ENCODE measurements around the gene MOGAT2. TPM values are rescaled to one million over a fixed set of nuclear protein-coding genes. Genes with fewer than 3 reads are reported as not detected.

MOGAT2 gene
- total RNA-seq, 1 donor from 2014 or later = not detected

DNA sequence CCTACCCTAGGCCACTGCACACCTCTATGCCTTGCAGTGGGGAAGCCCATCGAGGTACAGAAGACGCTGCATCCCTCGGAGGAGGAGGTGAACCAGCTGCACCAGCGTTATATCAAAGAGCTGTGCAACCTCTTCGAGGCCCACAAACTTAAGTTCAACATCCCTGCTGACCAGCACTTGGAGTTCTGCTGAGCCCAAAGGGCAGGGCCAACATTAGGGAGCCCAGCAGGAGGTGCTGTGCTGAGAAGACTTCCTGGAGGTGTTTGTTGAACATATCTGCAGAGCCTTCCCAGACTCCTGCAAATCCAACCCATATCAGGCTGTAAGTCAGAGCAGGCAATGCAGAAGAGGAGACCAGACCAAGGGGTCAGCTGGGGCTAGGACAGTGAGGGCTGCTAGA, 13.5 kb downstream of the MOGAT2 start:
- no peak overlapping the region for H3K27ac Mint-ChIP-seq (ENCODE audit: unreplicated experiment)
- TF ChIP-seq, protein P1, sequence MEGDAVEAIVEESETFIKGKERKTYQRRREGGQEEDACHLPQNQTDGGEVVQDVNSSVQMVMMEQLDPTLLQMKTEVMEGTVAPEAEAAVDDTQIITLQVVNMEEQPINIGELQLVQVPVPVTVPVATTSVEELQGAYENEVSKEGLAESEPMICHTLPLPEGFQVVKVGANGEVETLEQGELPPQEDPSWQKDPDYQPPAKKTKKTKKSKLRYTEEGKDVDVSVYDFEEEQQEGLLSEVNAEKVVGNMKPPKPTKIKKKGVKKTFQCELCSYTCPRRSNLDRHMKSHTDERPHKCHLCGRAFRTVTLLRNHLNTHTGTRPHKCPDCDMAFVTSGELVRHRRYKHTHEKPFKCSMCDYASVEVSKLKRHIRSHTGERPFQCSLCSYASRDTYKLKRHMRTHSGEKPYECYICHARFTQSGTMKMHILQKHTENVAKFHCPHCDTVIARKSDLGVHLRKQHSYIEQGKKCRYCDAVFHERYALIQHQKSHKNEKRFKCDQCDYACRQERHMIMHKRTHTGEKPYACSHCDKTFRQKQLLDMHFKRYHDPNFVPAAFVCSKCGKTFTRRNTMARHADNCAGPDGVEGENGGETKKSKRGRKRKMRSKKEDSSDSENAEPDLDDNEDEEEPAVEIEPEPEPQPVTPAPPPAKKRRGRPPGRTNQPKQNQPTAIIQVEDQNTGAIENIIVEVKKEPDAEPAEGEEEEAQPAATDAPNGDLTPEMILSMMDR (IDR thresholded peaks at IDR 0.05) = no peak
- H3K4me1 Mint-ChIP-seq (ENCODE audit: low read depth) = no peaks in the 10 kb centered on the region
- H3K9me3 Mint-ChIP-seq (ENCODE audit: low read depth) = no peaks in the 10 kb centered on the region
- H3K4me3 Mint-ChIP-seq (ENCODE audit: unreplicated experiment) = no peak overlapping the region
- no peaks in the 10 kb centered on the region for H3K36me3 Mint-ChIP-seq (ENCODE audit: low read depth)
- no peak for DNase-seq (ENCODE audit: low spot score)
- H3K27me3 Mint-ChIP-seq (ENCODE audit: low read depth) = peaks cover 4% of the 10 kb centered on the region

DNA sequence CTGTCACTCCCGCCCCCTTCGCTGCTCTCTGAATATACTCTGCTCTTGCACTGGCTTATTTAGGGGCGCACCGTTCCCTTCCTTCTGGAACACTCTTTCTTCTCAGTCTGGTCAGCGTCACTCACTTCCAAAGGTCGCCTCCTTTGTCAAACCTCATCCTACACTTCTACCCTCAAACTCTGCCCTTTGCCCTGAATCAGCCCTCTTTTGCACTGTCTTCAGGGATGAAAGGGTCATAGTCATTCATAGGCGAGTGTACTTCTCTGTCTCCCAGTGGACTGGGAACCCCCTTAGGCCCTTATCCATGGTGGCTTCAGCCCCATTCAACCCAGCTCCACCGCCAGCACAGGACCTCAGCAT, 15.4 kb downstream of the MOGAT2 start:
- Mint-ChIP-seq H3K27me3 (ENCODE audit: low read depth) (peaks cover 9% of the 10 kb centered on the region), H3K4me1 (ENCODE audit: low read depth) (no peaks in the 10 kb centered on the region), H3K36me3 (ENCODE audit: low read depth) (no peaks in the 10 kb centered on the region), H3K9me3 (ENCODE audit: low read depth) (no peaks in the 10 kb centered on the region), H3K27ac (ENCODE audit: unreplicated experiment) (no peak overlapping the region), H3K4me3 (ENCODE audit: unreplicated experiment) (no peak overlapping the region)
- TF ChIP-seq, protein P1 (IDR thresholded peaks at IDR 0.05) = no peak
- no peak for DNase-seq (ENCODE audit: low spot score)

DNA sequence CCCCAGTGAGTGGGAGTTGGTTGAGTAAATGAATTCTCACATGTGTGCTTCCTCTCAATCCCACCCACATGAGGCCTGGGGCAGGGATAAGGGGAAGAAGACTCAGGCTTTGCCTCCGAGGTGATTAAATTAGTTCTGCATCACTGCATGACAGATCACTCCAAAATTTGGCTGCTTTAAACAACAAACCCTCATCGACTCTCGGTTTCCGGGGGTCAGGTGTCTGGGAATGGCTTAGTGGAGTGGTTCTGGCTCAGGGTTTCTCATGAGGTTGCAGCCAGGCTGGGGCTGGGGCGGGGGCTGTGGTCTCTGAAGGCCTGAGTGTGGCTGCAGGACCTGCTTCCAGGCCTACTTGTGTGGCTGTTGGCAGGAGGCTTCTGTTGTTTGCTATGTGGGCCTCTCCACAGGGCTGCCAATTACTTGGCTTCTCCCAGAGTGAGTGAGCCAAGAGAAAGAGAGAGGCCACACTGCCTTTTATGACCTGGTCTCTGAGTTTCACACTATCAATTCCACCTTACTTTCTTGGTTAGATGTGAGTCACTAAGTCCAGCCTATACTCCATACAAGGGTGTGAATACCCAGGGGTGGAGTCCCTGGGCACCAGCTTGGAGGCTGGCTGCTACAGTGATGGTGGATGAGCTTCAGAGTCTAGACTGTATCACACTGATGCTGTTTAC, 15.9 kb downstream of the MOGAT2 start:
- TF ChIP-seq, protein P1 (IDR thresholded peaks at IDR 0.05) = no peak
- DNase-seq (ENCODE audit: low spot score) = no peak
- H3K4me1 Mint-ChIP-seq (ENCODE audit: low read depth) = no peaks in the 10 kb centered on the region
- H3K9me3 Mint-ChIP-seq (ENCODE audit: low read depth) = no peaks in the 10 kb centered on the region
- peaks cover 9% of the 10 kb centered on the region for H3K27me3 Mint-ChIP-seq (ENCODE audit: low read depth)
- no peak overlapping the region for H3K27ac Mint-ChIP-seq (ENCODE audit: unreplicated experiment)
- H3K36me3 Mint-ChIP-seq (ENCODE audit: low read depth) = no peaks in the 10 kb centered on the region
- H3K4me3 Mint-ChIP-seq (ENCODE audit: unreplicated experiment) = no peak overlapping the region

DNA sequence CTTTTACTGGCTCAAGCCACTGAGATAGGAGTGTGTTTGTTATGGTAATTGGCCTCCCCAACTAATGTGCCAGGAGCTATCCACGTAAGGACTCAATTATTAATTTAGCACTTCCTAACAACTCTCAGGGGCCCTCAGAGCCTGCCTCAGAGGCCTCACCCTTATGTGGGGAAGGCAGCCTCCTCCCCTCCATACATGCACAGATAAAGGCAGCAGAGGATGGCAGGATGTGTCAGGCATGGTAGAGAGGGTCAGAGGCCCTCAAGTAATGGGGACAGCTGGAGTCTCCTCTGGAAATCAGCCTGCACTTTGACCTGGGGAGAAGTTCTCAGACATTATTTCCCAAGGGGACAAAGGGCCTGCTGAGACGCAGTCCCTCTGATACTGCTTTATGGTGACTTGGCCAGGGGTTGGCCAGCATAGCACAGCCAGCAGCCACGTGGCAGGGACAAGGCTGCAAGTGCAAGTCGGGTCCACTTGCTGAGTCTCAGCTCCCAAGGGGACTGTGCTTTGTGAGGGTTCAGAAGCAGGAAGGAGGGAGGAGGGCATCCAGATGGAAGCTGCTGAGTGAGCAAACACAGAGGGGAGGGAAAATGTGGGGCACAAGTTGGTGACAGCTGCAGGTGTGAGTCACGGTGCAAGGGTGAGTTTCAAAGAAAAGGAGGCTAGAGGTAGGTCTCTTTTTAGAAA, 17.0 kb downstream of the MOGAT2 start:
- no peaks in the 10 kb centered on the region for H3K9me3 Mint-ChIP-seq (ENCODE audit: low read depth)
- H3K4me1 Mint-ChIP-seq (ENCODE audit: low read depth) = no peaks in the 10 kb centered on the region
- DNase-seq (ENCODE audit: low spot score) = no peak
- H3K4me3 Mint-ChIP-seq (ENCODE audit: unreplicated experiment) = no peak overlapping the region
- no peak overlapping the region for H3K27ac Mint-ChIP-seq (ENCODE audit: unreplicated experiment)
- TF ChIP-seq, protein P1 (IDR thresholded peaks at IDR 0.05) = no peak
- peaks cover 9% of the 10 kb centered on the region for H3K27me3 Mint-ChIP-seq (ENCODE audit: low read depth)
- H3K36me3 Mint-ChIP-seq (ENCODE audit: low read depth) = no peaks in the 10 kb centered on the region

DNA sequence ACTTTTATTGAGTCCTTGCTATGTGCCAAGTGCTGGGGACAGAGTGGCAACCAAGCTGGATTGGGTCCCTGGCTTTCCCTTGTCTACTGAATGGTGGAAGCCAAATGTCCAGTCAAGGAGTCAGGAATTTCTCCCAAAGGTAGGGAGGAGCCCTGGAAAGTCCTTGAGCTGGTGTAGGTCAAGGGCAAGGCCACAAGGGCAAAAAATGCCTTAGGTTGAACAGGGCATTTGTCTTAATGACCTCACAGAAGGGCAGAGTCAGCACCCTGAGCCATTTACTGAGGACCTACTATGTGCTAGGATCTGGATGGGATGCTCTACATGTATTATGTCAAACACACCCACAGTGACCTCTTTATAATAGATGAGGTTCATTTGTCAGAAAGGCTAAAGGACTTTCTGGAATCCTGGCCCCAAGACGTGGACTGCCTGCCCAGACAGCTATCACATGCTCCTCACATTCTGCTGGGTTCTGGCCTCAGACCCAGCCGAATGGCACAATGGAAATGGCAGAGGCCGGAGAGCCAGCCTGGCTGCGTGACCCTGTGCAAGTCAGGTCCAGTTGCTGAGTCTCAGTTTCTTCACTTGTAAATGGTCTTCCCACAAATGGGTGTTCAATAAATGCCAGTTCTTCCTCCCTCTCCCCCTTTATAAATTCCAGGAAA, 17.7 kb downstream of the MOGAT2 start:
- Mint-ChIP-seq H3K4me3 (ENCODE audit: unreplicated experiment) (no peak overlapping the region), H3K36me3 (ENCODE audit: low read depth) (no peaks in the 10 kb centered on the region), H3K9me3 (ENCODE audit: low read depth) (no peaks in the 10 kb centered on the region), H3K27ac (ENCODE audit: unreplicated experiment) (no peak overlapping the region), H3K4me1 (ENCODE audit: low read depth) (no peaks in the 10 kb centered on the region), H3K27me3 (ENCODE audit: low read depth) (peaks cover 6% of the 10 kb centered on the region)
- TF ChIP-seq, protein P1 (IDR thresholded peaks at IDR 0.05) = no peak
- no peak for DNase-seq (ENCODE audit: low spot score)

Data from chondrocyte (in vitro differentiated cells).